ENCODE results near the gene STIL. TPM values are rescaled to one million over a fixed set of nuclear protein-coding genes. Genes with fewer than 3 reads are reported as not detected.

Gene STIL
- total and polyA plus RNA-seq, 2 of the 13 experiments (the other 11 are each of a cell fraction or from before 2014, with no cell fraction given) = 13.7 to 18.6 TPM

- peak; percentile 56; the same call in 1 of the 2 replicates for TF ChIP-seq AHDC1 (CRISPR knock-in tag; IDR thresholded peaks at IDR 0.05; ENCODE audit: borderline replicate concordance)
- TF ChIP-seq ZFP82 (CRISPR knock-in tag; IDR thresholded peaks at IDR 0.05; ENCODE audit: borderline replicate concordance) = no peak
- TF ChIP-seq SMYD3 (CRISPR knock-in tag; IDR thresholded peaks at IDR 0.05) = no peak
- TF ChIP-seq ZBTB2 (CRISPR knock-in tag; IDR thresholded peaks at IDR 0.05; ENCODE audit: low read depth) = no peak
- no peak for TF ChIP-seq NR1H2 (CRISPR knock-in tag; IDR thresholded peaks at IDR 0.05; ENCODE audit: borderline replicate concordance, low read depth)
- no peak for TF ChIP-seq SMARCE1 (IDR thresholded peaks at IDR 0.05; ENCODE audit: borderline replicate concordance)
- no peak for TF ChIP-seq FLYWCH1 (CRISPR knock-in tag; IDR thresholded peaks at IDR 0.05)
- peak; percentile 74 for TF ChIP-seq ZBTB7A (CRISPR knock-in tag; IDR thresholded peaks at IDR 0.05)
- TF ChIP-seq ZNF674 (CRISPR knock-in tag; IDR thresholded peaks at IDR 0.05; ENCODE audit: low read depth) = no peak
- TF ChIP-seq ZNF770 (CRISPR knock-in tag; IDR thresholded peaks at IDR 0.05) = no peak
- TF ChIP-seq ZNF362 (CRISPR knock-in tag; IDR thresholded peaks at IDR 0.05; ENCODE audit: borderline replicate concordance) = peak; percentile 66; the same call in 1 of the 2 replicates
- peak in 1 of 2 experiments; percentile 63; a peak in 2 of 4 replicates for TF ChIP-seq NR2F1 (CRISPR knock-in tag; IDR thresholded peaks at IDR 0.05)
- 0 out of 2 replicates have a peak, but pooled peaks have one; percentile 12 for TF ChIP-seq THRA (CRISPR knock-in tag; IDR thresholded peaks at IDR 0.05; ENCODE audit: borderline replicate concordance)
- TF ChIP-seq SRY (CRISPR knock-in tag; IDR thresholded peaks at IDR 0.05) = no peak
- TF ChIP-seq IKZF4 (CRISPR knock-in tag; IDR thresholded peaks at IDR 0.05; ENCODE audit: borderline replicate concordance, low read depth, not compliant biosample characterization) = no peak
- TF ChIP-seq ZBTB7B (CRISPR knock-in tag; IDR thresholded peaks at IDR 0.05) = no peak
Measured at GRCh38 chr1:47216278-47217059, 97.5 kb downstream of the STIL start (continued).

Data from HepG2 (cell line).